OCI-LY1 (cell line): ENCODE measurements around the gene CFAP53.
"Not testable (repeated sequence)": the region's sequence is repeated elsewhere in the genome, so short reads cannot be mapped to it uniquely, and the experiment has no call there.

Experiments
- H2AFZ ChIP-seq: fragments of 200-600 bp; sonication (generic), shearing (Covaris generic); 2 replicates; pipeline ENCODE4 v1.6.0; 2014; ENCODE audit warnings: antibody characterized with exemption, mild to moderate bottlenecking, low read length
- H3F3A ChIP-seq: fragments of 200-600 bp; sonication (generic), shearing (Covaris generic); 2 replicates; pipeline ENCODE4 v1.6.0; 2014; ENCODE audit warnings: mild to moderate bottlenecking, antibody characterized with exemption, low read length, moderate library complexity; ENCODE audit not compliant: insufficient read depth
- H3K27ac ChIP-seq: fragments of 200-600 bp; sonication (generic); 2 replicates; pipeline ENCODE4 v1.5.1; 2014; ENCODE audit warnings: low read length, mixed run types, mild to moderate bottlenecking, low read depth; ENCODE audit not compliant: poor library complexity, severe bottlenecking
- H3K27me3 ChIP-seq: fragments of 200-600 bp; sonication (generic); 2 replicates; pipeline ENCODE4 v1.6.0; 2014; ENCODE audit warnings: antibody characterized with exemption, mild to moderate bottlenecking, low read length, moderate library complexity; ENCODE audit not compliant: insufficient read depth
- H3K36me3 ChIP-seq: fragments of 200-600 bp; sonication (generic); 2 replicates; pipeline ENCODE4 v1.6.1; 2014; ENCODE audit warnings: mild to moderate bottlenecking, antibody characterized with exemption, low read length, moderate library complexity, mixed read lengths; ENCODE audit not compliant: insufficient read depth
- H3K4me1 ChIP-seq: fragments of 200-600 bp; sonication (generic); 2 replicates; pipeline ENCODE4 v1.5.1; 2014; ENCODE audit warnings: mild to moderate bottlenecking, low read length, moderate library complexity; ENCODE audit not compliant: insufficient read depth, severe bottlenecking
- H3K4me2 ChIP-seq: fragments of 200-600 bp; sonication (generic), shearing (Covaris generic); 2 replicates; pipeline ENCODE4 v1.6.1; 2014; ENCODE audit warnings: low read length
- H3K4me3 ChIP-seq: fragments of 200-600 bp; sonication (generic); 2 replicates; pipeline ENCODE4 v1.5.1; 2014; ENCODE audit warnings: low read length, low read depth, mild to moderate bottlenecking, mixed read lengths; ENCODE audit not compliant: poor library complexity, severe bottlenecking
- H3K79me2 ChIP-seq: fragments of 200-600 bp; shearing (Covaris generic); 2 replicates; pipeline ENCODE4 v1.6.1; 2016; ENCODE audit warnings: mixed run types, low read length, mixed read lengths; ENCODE audit not compliant: insufficient read depth
- H3K9ac ChIP-seq: fragments of 200-600 bp; sonication (generic), shearing (Covaris generic); 2 replicates; pipeline ENCODE4 v1.6.1; 2014; ENCODE audit warnings: mild to moderate bottlenecking, low read length, mixed read lengths
- H3K9me2 ChIP-seq: fragments of 200-600 bp; sonication (generic), shearing (Covaris generic); 2 replicates; pipeline ENCODE4 v1.6.1; 2014; ENCODE audit warnings: low read depth, mild to moderate bottlenecking, low read length, mixed read lengths
- H3K9me3 ChIP-seq: fragments of 200-600 bp; shearing (Covaris generic); 2 replicates; pipeline ENCODE4 v1.6.1; 2014; ENCODE audit warnings: low read length, mixed read lengths
- H4K20me1 ChIP-seq: fragments of 200-600 bp; sonication (generic), shearing (Covaris generic); 2 replicates; pipeline ENCODE4 v1.6.0; 2016; ENCODE audit warnings: mild to moderate bottlenecking, low read length; ENCODE audit not compliant: insufficient read depth
- CTCF ChIP-seq: fragments of 200-600 bp; sonication (generic), shearing (Covaris generic); IDR thresholded peaks from 2 replicates; pipeline ENCODE4 v1.5.1; 2017; ENCODE audit warnings: mild to moderate bottlenecking, antibody characterized with exemption, low read length, moderate library complexity, mixed read lengths
- EZH2 ChIP-seq: fragments of 200-600 bp; sonication (generic), shearing (Covaris generic); IDR thresholded peaks from 2 replicates; pipeline ENCODE4 v1.8.0; 2017; ENCODE audit warnings: borderline replicate concordance, mixed run types, mild to moderate bottlenecking, antibody characterized with exemption, low read length, moderate library complexity, mixed read lengths

Gene CFAP53

GRCh38 chr18:50249576-50249975 lies 16.7 kb downstream of the CFAP53 start:
- H3F3A ChIP-seq: no peaks in the 10 kb centered on the region
- no peak overlapping the region for H3K27ac ChIP-seq
- H3K9me2 ChIP-seq: no peaks in the 10 kb centered on the region
- H3K4me3 ChIP-seq: no peak overlapping the region
- TF ChIP-seq CTCF (no peak), EZH2 (no peak)
- H3K9me3 ChIP-seq: no peaks in the 10 kb centered on the region
- no peaks in the 10 kb centered on the region for H3K36me3 ChIP-seq
- H3K4me1 ChIP-seq: no peaks in the 10 kb centered on the region
- no peak overlapping the region for H3K4me2 ChIP-seq
- no peak overlapping the region for H3K9ac ChIP-seq
- H3K79me2 ChIP-seq: no peaks in the 10 kb centered on the region
- no peak overlapping the region for H2AFZ ChIP-seq
- H4K20me1 ChIP-seq: no peaks in the 10 kb centered on the region
- no peaks in the 10 kb centered on the region for H3K27me3 ChIP-seq

GRCh38 chr18:50247561-50247960 lies 18.7 kb downstream of the CFAP53 start:
- Histone ChIP-seq H4K20me1 (no peaks in the 10 kb centered on the region), H3K4me2 (no peak overlapping the region), H3K4me1 (no peaks in the 10 kb centered on the region), H3K27me3 (no peaks in the 10 kb centered on the region), H3K9ac (no peak overlapping the region), H2AFZ (no peak overlapping the region), H3K27ac (no peak overlapping the region), H3K9me3 (no peaks in the 10 kb centered on the region), H3K9me2 (no peaks in the 10 kb centered on the region), H3K4me3 (no peak overlapping the region), H3F3A (no peaks in the 10 kb centered on the region), H3K36me3 (no peaks in the 10 kb centered on the region), H3K79me2 (no peaks in the 10 kb centered on the region)
- TF ChIP-seq CTCF (no peak), EZH2 (no peak)

GRCh38 chr18:50241768-50242167 lies 24.5 kb downstream of the CFAP53 start:
- H3K4me2 ChIP-seq, H3K27ac ChIP-seq, H3K79me2 ChIP-seq, H3K9me3 ChIP-seq, H3K27me3 ChIP-seq, H3K36me3 ChIP-seq, H3F3A ChIP-seq, H3K9me2 ChIP-seq, H3K4me1 ChIP-seq, H3K9ac ChIP-seq, H4K20me1 ChIP-seq, H2AFZ ChIP-seq, H3K4me3 ChIP-seq: not testable (repeated sequence)

- no peak overlapping the region for H3K27ac ChIP-seq
- no peak for TF ChIP-seq CTCF
- TF ChIP-seq EZH2: no peak
Measured at GRCh38 chr18:50240080-50240563, 26.2 kb downstream of the CFAP53 start.

More at GRCh38 chr18:50240080-50240563, 26.2 kb downstream of the CFAP53 start:
- H3K9me3 ChIP-seq: no peaks in the 10 kb centered on the region
- H3F3A ChIP-seq: no peaks in the 10 kb centered on the region
- no peak overlapping the region for H2AFZ ChIP-seq
- H3K9ac ChIP-seq: no peak overlapping the region
- no peaks in the 10 kb centered on the region; the same call in 1 of the 2 replicates for H3K27me3 ChIP-seq
- no peaks in the 10 kb centered on the region; the same call in 1 of the 2 replicates for H3K36me3 ChIP-seq
- no peaks in the 10 kb centered on the region for H4K20me1 ChIP-seq
- no peaks in the 10 kb centered on the region for H3K9me2 ChIP-seq
- no peak overlapping the region for H3K4me2 ChIP-seq
- no peak overlapping the region for H3K4me3 ChIP-seq
- H3K79me2 ChIP-seq: no peaks in the 10 kb centered on the region
- H3K4me1 ChIP-seq: no peaks in the 10 kb centered on the region
